ENCODE data around the gene FCGR2B.
"Not testable (repeated sequence)": the region's sequence is repeated elsewhere in the genome, so short reads cannot be mapped to it uniquely, and the experiment has no call there.

DNA sequence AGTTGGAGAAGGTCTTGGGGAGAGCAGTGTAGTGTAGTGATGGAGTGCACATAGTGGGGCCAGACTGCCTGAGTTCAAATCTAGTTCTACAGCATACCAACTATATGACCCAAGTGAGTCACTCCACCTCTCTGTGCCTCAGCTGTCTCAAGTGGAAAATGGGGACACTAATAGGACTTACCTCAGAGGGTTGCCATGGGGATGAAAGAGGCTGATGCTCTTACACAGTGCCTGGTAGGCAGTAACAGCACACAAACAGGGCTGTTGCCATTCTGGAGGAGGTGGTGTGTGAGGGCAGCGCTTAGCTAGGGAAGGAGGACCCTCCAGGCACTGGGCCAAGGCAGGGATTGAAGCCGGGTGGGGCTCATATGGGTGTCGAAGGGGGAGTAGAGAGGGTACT, 11.5 kb downstream of the FCGR2B start:
- not testable (repeated sequence) for TF ChIP-seq CTCF, POLR2A (IDR thresholded peaks at IDR 0.05)

Data from thyroid gland (tissue), 4 donors.